Esophagus squamous epithelium (tissue), 4 donors: ENCODE results near the gene RASGRP4.

Experiments used
- CTCF ChIP-seq, 6 experiments: fragments of 450-650 bp in 4 of 6; fragments of 200-600 bp in 2 of 6; sonication (generic) in 2 of 6; IDR thresholded peaks; one replicate each; pipeline ENCODE4 v1.5.1; 2016 to 2019; ENCODE audit warnings: antibody characterized with exemption in 6 of 6, mild to moderate bottlenecking in 4 of 6, moderate library complexity in 4 of 6
- POLR2A ChIP-seq, 4 donors: fragments of 450-650 bp; IDR thresholded peaks; one replicate each; pipeline ENCODE4 v1.6.1; 2017; ENCODE audit warnings: antibody characterized with exemption in 4 of 4, mild to moderate bottlenecking in 4 of 4, moderate library complexity in 3 of 4

- TF ChIP-seq CTCF (IDR thresholded peaks at IDR 0.05) (no peak), POLR2A (IDR thresholded peaks at IDR 0.05) (no peak)
Measured at GRCh38 chr19:38401148-38401547, 24.9 kb downstream of the RASGRP4 start.
